Loucy (cell line): Measurements from ENCODE around the gene XXYLT1.

Experiments
- EZH2phosphoT487 ChIP-seq: fragments of 200-600 bp; IDR thresholded peaks from 2 replicates; pipeline ENCODE4 v1.6.1; 2018; ENCODE audit warnings: antibody characterized with exemption, mild to moderate bottlenecking, moderate library complexity, borderline replicate concordance
- TF ChIP-seq, protein P1 (sequence below): fragments of 200-600 bp; sonication (generic); conservative IDR thresholded peaks from 2 replicates; pipeline ENCODE4 v1.5.1; 2014; ENCODE audit warnings: mild to moderate bottlenecking, antibody characterized with exemption, low read length

DNA sequence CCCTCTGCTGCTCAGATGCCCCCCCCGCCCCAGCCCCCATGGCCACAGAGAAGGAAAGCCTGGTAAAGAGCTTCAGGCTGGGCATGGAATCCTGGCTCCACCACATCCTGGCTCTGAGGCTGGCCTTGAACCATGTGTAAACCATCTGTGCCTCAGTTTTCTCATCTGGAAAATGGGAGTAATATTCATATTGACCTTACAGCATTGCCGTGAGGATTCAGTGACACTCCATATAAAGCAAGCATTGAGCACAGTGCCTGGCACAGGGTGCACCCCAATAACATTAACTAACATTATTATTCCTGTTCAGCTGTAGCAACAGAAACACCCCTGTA is 150.7 kb downstream of the XXYLT1 start:
- TF ChIP-seq, protein P1, sequence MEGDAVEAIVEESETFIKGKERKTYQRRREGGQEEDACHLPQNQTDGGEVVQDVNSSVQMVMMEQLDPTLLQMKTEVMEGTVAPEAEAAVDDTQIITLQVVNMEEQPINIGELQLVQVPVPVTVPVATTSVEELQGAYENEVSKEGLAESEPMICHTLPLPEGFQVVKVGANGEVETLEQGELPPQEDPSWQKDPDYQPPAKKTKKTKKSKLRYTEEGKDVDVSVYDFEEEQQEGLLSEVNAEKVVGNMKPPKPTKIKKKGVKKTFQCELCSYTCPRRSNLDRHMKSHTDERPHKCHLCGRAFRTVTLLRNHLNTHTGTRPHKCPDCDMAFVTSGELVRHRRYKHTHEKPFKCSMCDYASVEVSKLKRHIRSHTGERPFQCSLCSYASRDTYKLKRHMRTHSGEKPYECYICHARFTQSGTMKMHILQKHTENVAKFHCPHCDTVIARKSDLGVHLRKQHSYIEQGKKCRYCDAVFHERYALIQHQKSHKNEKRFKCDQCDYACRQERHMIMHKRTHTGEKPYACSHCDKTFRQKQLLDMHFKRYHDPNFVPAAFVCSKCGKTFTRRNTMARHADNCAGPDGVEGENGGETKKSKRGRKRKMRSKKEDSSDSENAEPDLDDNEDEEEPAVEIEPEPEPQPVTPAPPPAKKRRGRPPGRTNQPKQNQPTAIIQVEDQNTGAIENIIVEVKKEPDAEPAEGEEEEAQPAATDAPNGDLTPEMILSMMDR = no peak
- TF ChIP-seq EZH2phosphoT487 = no peak
